ENCODE data around the gene DCAF12. TPM values are rescaled to one million over a fixed set of nuclear protein-coding genes. Genes with fewer than 3 reads are reported as not detected.
"Not testable (repeated sequence)": the region's sequence is repeated elsewhere in the genome, so short reads cannot be mapped to it uniquely, and the experiment has no call there.

The DCAF12 gene
- total RNA-seq, 2 donors from 2014 or later: 16.1 to 20.2 TPM

GRCh38 chr9:34079181-34079580, 47.3 kb downstream of the DCAF12 start:
- ATAC-seq: no peak
- intact Hi-C loops (cut with DNase I): loop anchor here (10.0 kb wide), 1 partner anchor 154 kb away; no protein-coding TSS in a partner anchor
- no peak for DNase-seq

GRCh38 chr9:34072868-34073590, 53.5 kb downstream of the DCAF12 start:
- intact Hi-C loops (cut with DNase I): loop anchor here (5.0 to 10.0 kb wide), 2 partner anchors 61 to 148 kb away; no protein-coding TSS in a partner anchor

GRCh38 chr9:34072410-34072809, 54.1 kb downstream of the DCAF12 start:
- DNase-seq: no peak
- no peak for ATAC-seq
- intact Hi-C loops (cut with DNase I): loop anchor here (5.0 to 10.0 kb wide), 2 partner anchors 60 to 148 kb away; no protein-coding TSS in a partner anchor

More at GRCh38 chr9:34072868-34073590, 53.5 kb downstream of the DCAF12 start:
- ATAC-seq: peak; percentile 34 to 93
- DNase-seq: no peak

GRCh38 chr9:34070606-34071324, 55.7 kb downstream of the DCAF12 start:
- DNase-seq (no peak), ATAC-seq (no peak)
- intact Hi-C loops (cut with DNase I): loop anchor here (5.0 to 10.0 kb wide), 2 partner anchors 58 to 146 kb away; no protein-coding TSS in a partner anchor

GRCh38 chr9:34069831-34070230, 56.7 kb downstream of the DCAF12 start:
- intact Hi-C loops (cut with DNase I): loop anchor here (5.0 to 10.0 kb wide), 2 partner anchors 58 to 145 kb away; no protein-coding TSS in a partner anchor
- ATAC-seq: no peak
- DNase-seq: no peak

GRCh38 chr9:34065541-34065940, 61.0 kb downstream of the DCAF12 start:
- intact Hi-C loops (cut with DNase I): no loop called here
- DNase-seq (no peak), ATAC-seq (no peak)

GRCh38 chr9:34059954-34060353, 66.5 kb downstream of the DCAF12 start:
- intact Hi-C loops (cut with DNase I): no loop called here
- DNase-seq: no peak
- ATAC-seq: no peak

GRCh38 chr9:34059281-34059680, 67.2 kb downstream of the DCAF12 start:
- intact Hi-C loops (cut with DNase I): no loop called here
- no peak for ATAC-seq
- no peak for DNase-seq

GRCh38 chr9:34049630-34050384, 76.7 kb downstream of the DCAF12 start:
- no peak for DNase-seq
- intact Hi-C loops (cut with DNase I): no loop called here

GRCh38 chr9:34048727-34049629, 77.5 kb downstream of the DCAF12 start, which contains the start of gene UBAP2:
Gene UBAP2, minus strand, starts transcription at chr9:34048887. Its CDS starts 31,739 bp downstream, at chr9:34017148.
- intact Hi-C loops (cut with DNase I): no loop called here
- peak; percentile 95 to 96 for ATAC-seq
- DNase-seq: peak; percentile 98

More at GRCh38 chr9:34049630-34050384, 76.7 kb downstream of the DCAF12 start:
- ATAC-seq: no peak

GRCh38 chr9:34047864-34048726, 78.4 kb downstream of the DCAF12 start:
- DNase-seq (peak; percentile 45), ATAC-seq (peak; percentile 6 to 56)
- intact Hi-C loops (cut with DNase I): no loop called here

- intact Hi-C loops (cut with DNase I): no loop called here
- no peak for ATAC-seq
- no peak for DNase-seq
Measured at GRCh38 chr9:34046784-34047379, 79.6 kb downstream of the DCAF12 start.

GRCh38 chr9:34045903-34046302, 80.6 kb downstream of the DCAF12 start:
- DNase-seq: no peak
- no peak for ATAC-seq
- intact Hi-C loops (cut with DNase I): no loop called here

- intact Hi-C loops (cut with DNase I); ATAC-seq; DNase-seq: not testable (repeated sequence)
Measured at GRCh38 chr9:34042074-34042473, 84.4 kb downstream of the DCAF12 start.

GRCh38 chr9:34038851-34039250, 87.6 kb downstream of the DCAF12 start:
- intact Hi-C loops (cut with DNase I); ATAC-seq; DNase-seq: not testable (repeated sequence)

GRCh38 chr9:34037626-34038025, 88.9 kb downstream of the DCAF12 start:
- DNase-seq: no peak
- intact Hi-C loops (cut with DNase I): no loop called here
- no peak for ATAC-seq

- ATAC-seq (no peak), DNase-seq (no peak)
- intact Hi-C loops (cut with DNase I): no loop called here
Measured at GRCh38 chr9:34036625-34037024, 89.9 kb downstream of the DCAF12 start.
